ENCODE results near the gene PCSK1.

DNA sequence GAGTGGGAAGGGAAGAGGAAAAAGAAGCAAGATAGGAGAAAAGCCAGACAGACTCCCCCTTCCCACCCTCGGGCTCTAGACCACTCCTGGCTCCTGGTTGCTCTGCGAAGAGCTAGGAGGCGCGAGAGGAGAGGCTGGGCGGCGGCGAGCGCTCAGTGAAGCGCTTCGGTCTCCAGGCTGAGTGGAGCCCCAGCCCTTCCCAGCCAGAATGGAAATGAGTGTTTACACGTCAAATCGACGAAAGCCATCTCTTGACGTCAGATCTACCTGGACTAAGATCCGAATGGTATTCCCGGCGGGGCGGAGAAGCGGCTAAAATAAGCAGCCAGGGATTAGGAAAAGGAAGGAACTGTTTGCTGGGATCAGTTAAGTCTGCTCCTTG, at the start of gene PCSK1:
- TF ChIP-seq EZH2 (IDR thresholded peaks at IDR 0.05; ENCODE audit: insufficient read depth, poor library complexity, severe bottlenecking) (no peak), EZH2phosphoT487 (IDR thresholded peaks at IDR 0.05; ENCODE audit: insufficient read depth, low read depth) (no peak)

All from GM23248 (cell line).